ENCODE results near the gene ILF2.
A peak's percentile ranks its signal among the peaks of the same experiment; 100 is the strongest.

ILF2 gene

GRCh38 chr1:153648000-153648643, 22.7 kb downstream of the ILF2 start:
- TF ChIP-seq GABPA (IDR thresholded peaks at IDR 0.05; ENCODE audit: low read depth): no peak
- TF ChIP-seq CTCF (IDR thresholded peaks at IDR 0.05; ENCODE audit: insufficient read depth, low read length): no peak
- TF ChIP-seq SPI1 (IDR thresholded peaks at IDR 0.05; ENCODE audit: borderline replicate concordance, low read depth): no peak
- no peak; the same call in none of the 2 replicates for TF ChIP-seq POLR2AphosphoS5 (IDR thresholded peaks at IDR 0.05; ENCODE audit: low read depth)
- no peak for TF ChIP-seq REST (IDR thresholded peaks at IDR 0.05; ENCODE audit: insufficient replicate concordance, low read depth)
- no peak for DNase-seq (ENCODE audit: low read depth in 1 of 2, low spot score in 1 of 2)
- Histone ChIP-seq H3K4me3 (replicated peaks; ENCODE audit: insufficient read depth, low read length) (no peak overlapping the region), H3K27me3 (ENCODE audit: insufficient read depth, poor library complexity, severe bottlenecking) (no peaks in the 10 kb centered on the region), H3K27ac (replicated peaks) (no peak overlapping the region)

- no peak for DNase-seq (ENCODE audit: low read depth in 1 of 2, low spot score in 1 of 2)
- Histone ChIP-seq H3K27me3 (ENCODE audit: insufficient read depth, poor library complexity, severe bottlenecking) (no peaks in the 10 kb centered on the region), H3K4me3 (replicated peaks; ENCODE audit: insufficient read depth, low read length) (no peak overlapping the region), H3K27ac (replicated peaks) (peak overlapping the region; percentile 31; the same call in 1 of the 2 replicates)
- TF ChIP-seq GABPA (IDR thresholded peaks at IDR 0.05; ENCODE audit: low read depth) (no peak), POLR2AphosphoS5 (IDR thresholded peaks at IDR 0.05; ENCODE audit: low read depth) (peak; percentile 19; the same call in 1 of the 2 replicates)
Measured at GRCh38 chr1:153647346-153647714, 23.5 kb downstream of the ILF2 start.

GRCh38 chr1:153646672-153647345, 24.0 kb downstream of the ILF2 start:
- TF ChIP-seq SPI1 (IDR thresholded peaks at IDR 0.05; ENCODE audit: borderline replicate concordance, low read depth) (peak; percentile 61; the same call in 1 of the 2 replicates), POLR2AphosphoS5 (IDR thresholded peaks at IDR 0.05; ENCODE audit: low read depth) (peak; percentile 55), GABPA (IDR thresholded peaks at IDR 0.05; ENCODE audit: low read depth) (no peak), CTCF (IDR thresholded peaks at IDR 0.05; ENCODE audit: insufficient read depth, low read length) (no peak), REST (IDR thresholded peaks at IDR 0.05; ENCODE audit: insufficient replicate concordance, low read depth) (no peak)
- H3K4me3 ChIP-seq (replicated peaks; ENCODE audit: insufficient read depth, low read length): no peak overlapping the region
- H3K27me3 ChIP-seq (ENCODE audit: insufficient read depth, poor library complexity, severe bottlenecking): no peaks in the 10 kb centered on the region
- peak overlapping the region; percentile 31 for H3K27ac ChIP-seq (replicated peaks)
- peak in 1 of 2 experiments; percentile 79 for DNase-seq (ENCODE audit: low read depth in 1 of 2, low spot score in 1 of 2)

GRCh38 chr1:153643816-153644215, 27.0 kb downstream of the ILF2 start:
- no peak overlapping the region for H3K27ac ChIP-seq (replicated peaks)
- TF ChIP-seq POLR2AphosphoS5 (IDR thresholded peaks at IDR 0.05; ENCODE audit: low read depth) (no peak), REST (IDR thresholded peaks at IDR 0.05; ENCODE audit: insufficient replicate concordance, low read depth) (no peak), GABPA (IDR thresholded peaks at IDR 0.05; ENCODE audit: low read depth) (no peak), SPI1 (IDR thresholded peaks at IDR 0.05; ENCODE audit: borderline replicate concordance, low read depth) (no peak), CTCF (IDR thresholded peaks at IDR 0.05; ENCODE audit: insufficient read depth, low read length) (no peak)
- H3K4me3 ChIP-seq (replicated peaks; ENCODE audit: insufficient read depth, low read length): no peak overlapping the region
- no peaks in the 10 kb centered on the region for H3K27me3 ChIP-seq (ENCODE audit: insufficient read depth, poor library complexity, severe bottlenecking)
- DNase-seq (ENCODE audit: low read depth in 1 of 2, low spot score in 1 of 2): no peak
